ENCODE data around the gene GRIK5. TPM values are rescaled to one million over a fixed set of nuclear protein-coding genes. Genes with fewer than 3 reads are reported as not detected.
"Not testable (repeated sequence)": the region's sequence is repeated elsewhere in the genome, so short reads cannot be mapped to it uniquely, and the experiment has no call there.

GRIK5 gene
- total and polyA plus RNA-seq, 2 donors from 2014 or later: 8.9 to 16.2 TPM

DNA sequence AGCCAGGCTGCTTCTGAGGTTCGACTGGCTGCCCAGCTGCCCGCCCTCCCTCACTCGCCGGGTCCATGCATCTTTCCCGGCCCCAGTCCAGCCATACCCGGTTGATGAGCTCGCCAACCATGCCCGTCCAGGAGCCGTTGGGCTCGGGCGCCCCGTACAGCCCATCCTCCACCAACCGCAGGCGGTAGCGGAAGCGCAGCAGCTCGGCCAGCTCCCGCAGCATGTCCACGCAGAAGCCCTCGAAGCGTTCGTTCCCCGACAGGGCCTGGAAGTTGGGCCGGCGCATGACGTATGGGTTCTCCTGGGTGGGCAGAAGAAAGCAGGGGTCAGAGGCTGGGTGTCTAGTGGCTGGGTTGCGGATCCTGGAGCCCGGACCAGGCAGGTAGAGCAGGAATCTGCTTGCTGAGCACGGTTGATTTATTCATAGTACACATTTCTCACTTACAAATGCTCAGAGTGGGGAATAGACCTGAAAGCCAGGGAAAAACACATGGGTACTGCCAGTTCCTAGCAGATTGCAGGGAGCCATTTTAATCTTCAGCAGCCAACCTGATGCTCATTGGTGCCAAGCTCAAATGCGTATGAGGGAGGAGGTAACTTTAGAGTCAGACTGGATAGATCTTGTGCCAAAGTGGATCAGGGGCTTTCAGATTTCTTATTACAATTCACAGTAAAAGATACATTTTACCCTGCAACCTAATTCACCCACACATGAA lies 27.4 kb downstream of the GRIK5 start:
- Histone ChIP-seq H3K4me1 (ENCODE audit: control insufficient read depth in 2 of 3, insufficient read depth in 2 of 3, low read depth in 1 of 3, low read length in 3 of 3) (no peaks in the 10 kb centered on the region), H3K4me3 (ENCODE audit: low read length in 3 of 3) (no peak overlapping the region), H3K9me3 (ENCODE audit: control insufficient read depth in 2 of 3, insufficient read depth in 1 of 3, low read length in 3 of 3) (no peaks in the 10 kb centered on the region), H3K36me3 (ENCODE audit: control insufficient read depth in 2 of 3, insufficient read depth in 3 of 3, low read length in 3 of 3) (peaks cover 0 to 2% (median 0%) of the 10 kb centered on the region in 3 donors), H3K27me3 (ENCODE audit: control insufficient read depth, insufficient read depth, low read length) (no peaks in the 10 kb centered on the region), H3K9ac (ENCODE audit: low read length in 3 of 3) (no peak overlapping the region), H3K27ac (ENCODE audit: low read depth in 2 of 2, low read length in 2 of 2) (no peak overlapping the region)
- TF ChIP-seq, protein P1, sequence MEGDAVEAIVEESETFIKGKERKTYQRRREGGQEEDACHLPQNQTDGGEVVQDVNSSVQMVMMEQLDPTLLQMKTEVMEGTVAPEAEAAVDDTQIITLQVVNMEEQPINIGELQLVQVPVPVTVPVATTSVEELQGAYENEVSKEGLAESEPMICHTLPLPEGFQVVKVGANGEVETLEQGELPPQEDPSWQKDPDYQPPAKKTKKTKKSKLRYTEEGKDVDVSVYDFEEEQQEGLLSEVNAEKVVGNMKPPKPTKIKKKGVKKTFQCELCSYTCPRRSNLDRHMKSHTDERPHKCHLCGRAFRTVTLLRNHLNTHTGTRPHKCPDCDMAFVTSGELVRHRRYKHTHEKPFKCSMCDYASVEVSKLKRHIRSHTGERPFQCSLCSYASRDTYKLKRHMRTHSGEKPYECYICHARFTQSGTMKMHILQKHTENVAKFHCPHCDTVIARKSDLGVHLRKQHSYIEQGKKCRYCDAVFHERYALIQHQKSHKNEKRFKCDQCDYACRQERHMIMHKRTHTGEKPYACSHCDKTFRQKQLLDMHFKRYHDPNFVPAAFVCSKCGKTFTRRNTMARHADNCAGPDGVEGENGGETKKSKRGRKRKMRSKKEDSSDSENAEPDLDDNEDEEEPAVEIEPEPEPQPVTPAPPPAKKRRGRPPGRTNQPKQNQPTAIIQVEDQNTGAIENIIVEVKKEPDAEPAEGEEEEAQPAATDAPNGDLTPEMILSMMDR (IDR thresholded peaks at IDR 0.05; ENCODE audit: borderline replicate concordance, extremely low read depth, insufficient read depth): no peak
- no peak for FAIRE-seq
- no peak for DNase-seq
- intact Hi-C loops (cut with DNase I): no loop called here

DNA sequence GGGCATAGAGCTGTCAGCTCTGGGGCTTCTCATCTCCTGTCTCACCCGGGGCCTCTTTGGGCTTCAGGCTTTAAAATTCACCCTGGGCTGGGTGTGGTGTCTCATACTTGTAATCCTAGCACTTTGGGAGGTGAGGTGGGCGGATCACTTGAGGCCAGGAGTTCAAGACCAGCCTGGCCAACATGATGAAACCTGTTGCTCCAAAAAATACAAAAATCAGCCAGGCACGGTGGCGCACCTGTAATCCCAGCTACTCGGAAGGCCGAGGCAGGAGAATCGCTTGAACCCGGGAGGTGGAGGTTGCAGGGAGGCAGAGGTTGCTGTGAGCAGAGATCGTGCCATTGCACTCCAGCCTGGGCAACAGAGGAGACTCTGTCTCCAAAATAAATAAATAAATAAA lies 29.5 kb downstream of the GRIK5 start:
- intact Hi-C loops (cut with DNase I); H3K4me1 ChIP-seq (ENCODE audit: control insufficient read depth in 2 of 3, insufficient read depth in 2 of 3, low read depth in 1 of 3, low read length in 3 of 3); H3K27ac ChIP-seq (ENCODE audit: low read depth in 2 of 2, low read length in 2 of 2); FAIRE-seq; DNase-seq; H3K27me3 ChIP-seq (ENCODE audit: control insufficient read depth, insufficient read depth, low read length); H3K9ac ChIP-seq (ENCODE audit: low read length in 3 of 3); H3K36me3 ChIP-seq (ENCODE audit: control insufficient read depth in 2 of 3, insufficient read depth in 3 of 3, low read length in 3 of 3); H3K9me3 ChIP-seq (ENCODE audit: control insufficient read depth in 2 of 3, insufficient read depth in 1 of 3, low read length in 3 of 3); H3K4me3 ChIP-seq (ENCODE audit: low read length in 3 of 3): not testable (repeated sequence)

DNA sequence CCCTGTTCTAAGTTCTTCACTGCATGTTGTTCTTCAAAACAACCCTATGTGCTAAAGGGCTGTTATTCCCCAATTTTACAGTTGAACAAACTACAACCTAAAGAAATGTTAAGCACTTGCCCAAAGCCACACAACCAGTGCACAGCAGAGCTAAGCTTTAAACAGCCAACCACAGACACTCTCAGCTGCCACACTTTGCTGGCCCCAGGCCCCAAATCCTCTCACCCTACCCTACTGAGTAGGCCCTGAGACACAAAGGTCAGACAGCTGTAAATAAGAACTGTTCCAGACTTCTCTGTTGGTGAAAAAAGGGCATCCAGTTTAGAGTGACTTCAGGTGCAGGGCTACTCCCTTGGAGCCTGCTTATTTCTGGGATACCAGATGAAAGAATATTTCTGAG lies 30.0 kb downstream of the GRIK5 start:
- no peaks in the 10 kb centered on the region for H3K4me1 ChIP-seq (ENCODE audit: control insufficient read depth in 2 of 3, insufficient read depth in 2 of 3, low read depth in 1 of 3, low read length in 3 of 3)
- peaks cover 0 to 2% (median 0%) of the 10 kb centered on the region in 3 donors for H3K36me3 ChIP-seq (ENCODE audit: control insufficient read depth in 2 of 3, insufficient read depth in 3 of 3, low read length in 3 of 3)
- no peak overlapping the region for H3K4me3 ChIP-seq (ENCODE audit: low read length in 3 of 3)
- DNase-seq (no peak), FAIRE-seq (no peak)
- TF ChIP-seq, protein P1 (IDR thresholded peaks at IDR 0.05; ENCODE audit: borderline replicate concordance, extremely low read depth, insufficient read depth): no peak
- H3K27ac ChIP-seq (ENCODE audit: low read depth in 2 of 2, low read length in 2 of 2): no peak overlapping the region
- H3K9me3 ChIP-seq (ENCODE audit: control insufficient read depth in 2 of 3, insufficient read depth in 1 of 3, low read length in 3 of 3): no peaks in the 10 kb centered on the region
- intact Hi-C loops (cut with DNase I): no loop called here
- H3K9ac ChIP-seq (ENCODE audit: low read length in 3 of 3): no peak overlapping the region
- H3K27me3 ChIP-seq (ENCODE audit: control insufficient read depth, insufficient read depth, low read length): no peaks in the 10 kb centered on the region

DNA sequence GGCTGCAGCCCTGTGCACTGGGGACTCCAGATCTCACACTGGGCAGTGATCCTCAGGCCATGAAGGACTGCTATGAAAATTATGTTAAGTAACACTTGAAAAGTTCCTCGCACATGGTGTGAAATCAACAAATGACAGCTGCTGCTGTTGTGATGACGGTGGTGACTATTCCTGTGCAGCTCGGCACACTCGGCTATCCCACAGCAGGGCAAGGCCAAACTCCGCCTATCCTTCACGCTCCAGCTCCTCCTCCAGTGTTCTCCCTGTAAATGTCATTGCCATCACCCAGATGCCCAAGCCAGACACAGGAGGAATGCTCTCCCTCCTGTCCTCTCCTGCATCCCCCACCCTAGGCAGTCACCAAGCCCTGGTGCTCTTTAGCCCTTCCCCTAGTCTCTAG lies 31.3 kb downstream of the GRIK5 start:
- H3K4me1 ChIP-seq (ENCODE audit: control insufficient read depth in 2 of 3, insufficient read depth in 2 of 3, low read depth in 1 of 3, low read length in 3 of 3): no peaks in the 10 kb centered on the region
- no peak for DNase-seq
- TF ChIP-seq, protein P1 (IDR thresholded peaks at IDR 0.05; ENCODE audit: borderline replicate concordance, extremely low read depth, insufficient read depth): no peak
- peaks cover 0 to 2% (median 0%) of the 10 kb centered on the region in 3 donors for H3K36me3 ChIP-seq (ENCODE audit: control insufficient read depth in 2 of 3, insufficient read depth in 3 of 3, low read length in 3 of 3)
- no peak overlapping the region for H3K9ac ChIP-seq (ENCODE audit: low read length in 3 of 3)
- no peak for FAIRE-seq
- H3K27ac ChIP-seq (ENCODE audit: low read depth in 2 of 2, low read length in 2 of 2): no peak overlapping the region
- intact Hi-C loops (cut with DNase I): no loop called here
- no peaks in the 10 kb centered on the region for H3K9me3 ChIP-seq (ENCODE audit: control insufficient read depth in 2 of 3, insufficient read depth in 1 of 3, low read length in 3 of 3)
- H3K4me3 ChIP-seq (ENCODE audit: low read length in 3 of 3): no peak overlapping the region
- no peaks in the 10 kb centered on the region for H3K27me3 ChIP-seq (ENCODE audit: control insufficient read depth, insufficient read depth, low read length)

Measured in kidney (tissue), 14 donors.